NB4 (cell line): ENCODE measurements around the gene POLR2I.

Source experiments
- MYC ChIP-seq: IDR thresholded peaks from 2 replicates; pipeline ENCODE4 v1.6.1; 2011; ENCODE audit warnings: low read depth, low read length
- POLR2A ChIP-seq: IDR thresholded peaks from 2 replicates; pipeline ENCODE4 v1.6.1; 2011; ENCODE audit warnings: mild to moderate bottlenecking; ENCODE audit not compliant: insufficient read length; ENCODE audit errors: extremely low read depth
- TF ChIP-seq, protein P1 (sequence below): IDR thresholded peaks from one replicate; pipeline ENCODE4 v1.5.1; 2012; ENCODE audit warnings: low read depth, low read length
- TF ChIP-seq, protein P2 (sequence below): IDR thresholded peaks from 2 replicates; pipeline ENCODE4 v1.6.1; 2011; ENCODE audit warnings: low read depth, low read length

DNA sequence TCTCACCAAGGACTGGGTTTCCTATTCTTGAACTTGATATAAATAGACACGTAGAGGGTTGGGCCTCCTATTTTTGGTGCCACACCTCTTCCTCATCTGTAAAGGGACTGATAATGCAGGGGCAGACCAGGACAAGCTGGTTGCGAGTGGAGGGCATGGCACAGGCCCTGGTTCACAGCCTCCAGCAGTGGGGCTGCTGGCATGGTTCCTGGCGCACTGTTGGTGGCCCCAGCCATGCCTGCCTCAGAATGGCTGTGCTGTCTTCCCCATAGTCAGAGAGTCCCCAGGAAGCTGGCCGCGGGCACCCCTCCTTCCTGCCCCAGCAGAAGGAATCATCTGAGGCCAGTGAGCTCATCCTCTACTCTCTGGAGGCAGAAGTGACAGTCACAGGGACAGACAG, 14.2 kb downstream of the POLR2I start:
- TF ChIP-seq, protein P1, sequence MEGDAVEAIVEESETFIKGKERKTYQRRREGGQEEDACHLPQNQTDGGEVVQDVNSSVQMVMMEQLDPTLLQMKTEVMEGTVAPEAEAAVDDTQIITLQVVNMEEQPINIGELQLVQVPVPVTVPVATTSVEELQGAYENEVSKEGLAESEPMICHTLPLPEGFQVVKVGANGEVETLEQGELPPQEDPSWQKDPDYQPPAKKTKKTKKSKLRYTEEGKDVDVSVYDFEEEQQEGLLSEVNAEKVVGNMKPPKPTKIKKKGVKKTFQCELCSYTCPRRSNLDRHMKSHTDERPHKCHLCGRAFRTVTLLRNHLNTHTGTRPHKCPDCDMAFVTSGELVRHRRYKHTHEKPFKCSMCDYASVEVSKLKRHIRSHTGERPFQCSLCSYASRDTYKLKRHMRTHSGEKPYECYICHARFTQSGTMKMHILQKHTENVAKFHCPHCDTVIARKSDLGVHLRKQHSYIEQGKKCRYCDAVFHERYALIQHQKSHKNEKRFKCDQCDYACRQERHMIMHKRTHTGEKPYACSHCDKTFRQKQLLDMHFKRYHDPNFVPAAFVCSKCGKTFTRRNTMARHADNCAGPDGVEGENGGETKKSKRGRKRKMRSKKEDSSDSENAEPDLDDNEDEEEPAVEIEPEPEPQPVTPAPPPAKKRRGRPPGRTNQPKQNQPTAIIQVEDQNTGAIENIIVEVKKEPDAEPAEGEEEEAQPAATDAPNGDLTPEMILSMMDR, result no peak
- TF ChIP-seq POLR2A (no peak), MYC (no peak)
- TF ChIP-seq, protein P2, sequence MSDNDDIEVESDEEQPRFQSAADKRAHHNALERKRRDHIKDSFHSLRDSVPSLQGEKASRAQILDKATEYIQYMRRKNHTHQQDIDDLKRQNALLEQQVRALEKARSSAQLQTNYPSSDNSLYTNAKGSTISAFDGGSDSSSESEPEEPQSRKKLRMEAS, result no peak
